Endothelial cell of umbilical vein (primary cell): ENCODE results near the gene VEGFC. TPM values are rescaled to one million over a fixed set of nuclear protein-coding genes. Genes with fewer than 3 reads are reported as not detected.

Source experiments
- BruUV-seq: library from RNA; stranded (reverse); fragments of 400-500 nt; replicated peaks from 2 replicates; lab custom pipeline; 2021; lab: Mats Ljungman, UMichigan
- CTCF ChIA-PET: fragments of 300-600, 350-600 bp; sonication (Branson Sonifier 250); formaldehyde crosslinking; loops from one replicate; lab custom pipeline; 2021; ENCODE audit warnings: antibody characterized with exemption, inconsistent platforms; lab: Charles Lee
- POLR2A ChIA-PET: fragments of 300-600, 350-600 bp; sonication (Branson Sonifier 250); formaldehyde crosslinking; loops from one replicate; lab custom pipeline; 2021; ENCODE audit warnings: antibody characterized with exemption, inconsistent platforms; lab: Charles Lee
- DNase-seq: peaks from one replicate; pipeline ENCODE4 v3.0.0-alpha.2; 2011; ENCODE audit warnings: low read depth, low spot score
- FAIRE-seq: peaks from 2 replicates; lab custom pipeline; 2011; peaks lifted over from hg19 to GRCh38; lab: Jason Lieb, UNC
- H2AFZ ChIP-seq: 2 replicates; pipeline ENCODE4 v1.6.0; 2012; ENCODE audit warnings: low read depth, low read length, control low read depth, inconsistent platforms
- H3K27ac ChIP-seq: 2 replicates; pipeline ENCODE4 v1.5.1; 2011; ENCODE audit warnings: low read depth, mild to moderate bottlenecking, control low read depth, low read length, moderate library complexity; ENCODE audit not compliant: insufficient read depth
- H3K27me3 ChIP-seq, 2 experiments: 2 replicates each; pipeline versions ENCODE4 v1.6.0 to v1.6.1; 2011; ENCODE audit warnings: low read length in 2 of 2, mixed read lengths in 1 of 2; ENCODE audit not compliant: control insufficient read depth in 2 of 2, insufficient read depth in 2 of 2
- H3K36me3 ChIP-seq, 2 experiments: 2 replicates in 1 of 2; 3 replicates in 1 of 2; pipeline ENCODE4 v1.5.1; 2011; ENCODE audit warnings: low read length in 2 of 2, mild to moderate bottlenecking in 1 of 2, moderate library complexity in 1 of 2; ENCODE audit not compliant: control insufficient read depth in 2 of 2, insufficient read depth in 2 of 2; ENCODE audit errors: extremely low read depth in 1 of 2
- H3K4me1 ChIP-seq: 3 replicates; pipeline ENCODE4 v1.5.1; 2011; ENCODE audit warnings: mild to moderate bottlenecking, low read length; ENCODE audit not compliant: control insufficient read depth, insufficient read depth; ENCODE audit errors: extremely low read depth
- H3K4me2 ChIP-seq: 2 replicates; pipeline ENCODE4 v1.6.1; 2011; ENCODE audit warnings: low read length, control low read depth, mixed read lengths; ENCODE audit not compliant: insufficient read depth
- H3K4me3 ChIP-seq, 3 experiments: fragments of 200-600 bp in 1 of 3; sonication (generic), shearing (Covaris generic) in 1 of 3; replicated peaks in 1 of 3; 2 replicates each; pipeline ENCODE4 v1.5.1; 2011 to 2016; ENCODE audit warnings: control low read depth in 3 of 3, low read length in 3 of 3, mild to moderate bottlenecking in 2 of 3, inconsistent platforms in 1 of 3, low read depth in 1 of 3, moderate library complexity in 1 of 3; ENCODE audit not compliant: insufficient read depth in 1 of 3
- H3K79me2 ChIP-seq: 2 replicates; pipeline ENCODE4 v1.6.0; 2012; ENCODE audit warnings: low read length, inconsistent platforms; ENCODE audit not compliant: control insufficient read depth, insufficient read depth
- H3K9ac ChIP-seq: replicated peaks from 2 replicates; pipeline ENCODE3; 2011; ENCODE audit warnings: low read length, control low read depth; ENCODE audit not compliant: insufficient read depth; ENCODE audit errors: extremely low read depth
- H3K9me1 ChIP-seq: replicated peaks from 3 replicates; pipeline ENCODE4 v1.6.0; 2011; ENCODE audit warnings: mild to moderate bottlenecking, low read length; ENCODE audit not compliant: control insufficient read depth, insufficient read depth; ENCODE audit errors: extremely low read depth
- H3K9me3 ChIP-seq: replicated peaks from 2 replicates; pipeline ENCODE4 v1.5.1; 2012; ENCODE audit warnings: low read length, inconsistent platforms; ENCODE audit not compliant: control insufficient read depth, insufficient read depth
- H4K20me1 ChIP-seq: replicated peaks from 2 replicates; pipeline ENCODE3; 2011; ENCODE audit warnings: mild to moderate bottlenecking, low read length; ENCODE audit not compliant: control insufficient read depth, insufficient read depth; ENCODE audit errors: extremely low read depth
- EZH2 ChIP-seq: IDR thresholded peaks from 2 replicates; pipeline ENCODE4 v1.6.1; 2012; ENCODE audit warnings: borderline replicate concordance, low read depth, mild to moderate bottlenecking, moderate library complexity, low read length, inconsistent platforms; ENCODE audit not compliant: severe bottlenecking
- FOS ChIP-seq: IDR thresholded peaks from 2 replicates; pipeline ENCODE4 v1.6.1; 2011; ENCODE audit warnings: mild to moderate bottlenecking, low read length, moderate library complexity, borderline replicate concordance; ENCODE audit not compliant: insufficient read depth
- GATA2 ChIP-seq: IDR thresholded peaks from 2 replicates; pipeline ENCODE4 v1.7.0; 2011; ENCODE audit warnings: low read depth, mild to moderate bottlenecking, moderate library complexity, mixed read lengths, low read length; ENCODE audit not compliant: insufficient read length, insufficient read depth
- JUN ChIP-seq: IDR thresholded peaks from 2 replicates; pipeline ENCODE4 v1.6.1; 2011; ENCODE audit warnings: borderline replicate concordance, low read depth; ENCODE audit not compliant: insufficient read length, insufficient read depth
- MYC ChIP-seq: IDR thresholded peaks from one replicate; pipeline ENCODE4 v1.6.1; 2011; ENCODE audit warnings: mild to moderate bottlenecking, low read depth, low read length
- POLR2A ChIP-seq: IDR thresholded peaks from 2 replicates; pipeline ENCODE4 v1.6.1; 2012; ENCODE audit warnings: low read depth, mild to moderate bottlenecking, control low read depth, low read length
- POLR2AphosphoS5 ChIP-seq: IDR thresholded peaks from 2 replicates; pipeline ENCODE4 v1.6.1; 2012; ENCODE audit warnings: low read depth, mild to moderate bottlenecking, control low read depth, low read length, moderate library complexity; ENCODE audit not compliant: insufficient read depth
- dilution Hi-C: fragments of 300-500 bp; cut with MboI; formaldehyde crosslinking; loops from one replicate; pipeline ENCODE4 v1.15.0; 2019; ENCODE audit warnings: low sequenced_read_pairs; ENCODE audit not compliant: extremely low pct_ligation_motif_present
- intact Hi-C: fragments of 100-400 bp; cut with micrococcal nuclease; formaldehyde crosslinking; loops from one replicate; pipeline ENCODE4 v1.10.0; 2022
- polyA plus RNA-seq, 4 experiments: library from polyadenylated mRNA; depleted of rRNA in 3 of 4; stranded (reverse) in 3 of 4; unstranded in 1 of 4; fragments of >200 nt; gene quantifications; 2 replicates each; pipeline versions ENCODE4 v1.2.1 to v1.2.3, GENCODE V29; 2011 to 2012; ENCODE audit warnings: missing spikeins in 1 of 4
- total RNA-seq: library from RNA; stranded (reverse); gene quantifications from 2 replicates; pipeline ENCODE4 v1.2.3, GENCODE V29; 2021
- TF ChIP-seq, protein P1 (sequence below): IDR thresholded peaks from 2 replicates; pipeline ENCODE4 v1.6.1; 2011; ENCODE audit not compliant: insufficient read depth, insufficient read length
- TF ChIP-seq, protein P2 (sequence below), 2 donors: IDR thresholded peaks; 1 replicate in 1 of 2; 2 replicates in 1 of 2; pipeline ENCODE4 v1.5.1; 2011; ENCODE audit warnings: low read length in 2 of 2, mild to moderate bottlenecking in 2 of 2, moderate library complexity in 2 of 2, control low read depth in 1 of 2, inconsistent platforms in 1 of 2, low read depth in 1 of 2; ENCODE audit not compliant: insufficient read depth in 1 of 2; ENCODE audit errors: extremely low read depth in 1 of 2

The VEGFC gene
- total and polyA plus RNA-seq, 2 donors (not counting 3 experiments of a cell fraction or from before 2014, with no cell fraction given): 20.4 to 34.9 TPM

DNA sequence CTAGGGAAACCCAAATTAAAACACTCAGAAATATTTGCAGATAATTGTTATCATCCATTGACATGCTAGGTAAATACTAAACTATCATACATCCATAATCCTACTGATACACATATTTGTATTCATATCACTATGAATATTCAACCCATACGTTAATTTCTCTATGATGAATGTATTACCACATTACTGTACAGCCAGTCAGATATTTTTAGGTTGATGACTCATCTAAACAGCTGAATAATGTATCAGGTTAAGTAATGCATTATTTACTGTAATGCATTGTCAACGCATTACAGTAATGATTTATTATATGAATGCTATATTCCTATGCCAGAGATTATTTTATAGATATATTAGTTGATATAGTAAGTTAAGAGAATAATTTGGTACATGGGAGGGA, 37.1 kb downstream of the VEGFC start:
- Histone ChIP-seq H3K27me3 (no peaks in the 10 kb centered on the region), H3K79me2 (peaks cover 99% of the 10 kb centered on the region), H2AFZ (no peak overlapping the region), H3K9me1 (no peaks in the 10 kb centered on the region), H3K4me1 (peaks cover 11% of the 10 kb centered on the region), H3K4me3 (no peak overlapping the region), H3K27ac (no peak overlapping the region), H3K9me3 (no peaks in the 10 kb centered on the region), H4K20me1 (peaks cover 16% of the 10 kb centered on the region), H3K9ac (no peak overlapping the region), H3K36me3 (no peaks in the 10 kb centered on the region), H3K4me2 (no peak overlapping the region)
- no peak for FAIRE-seq
- CTCF ChIA-PET: interaction anchor here (0.9 to 1.9 kb wide), 3 partner anchors 12 to 292 kb away, joined by 3 to 9 read pairs (median 3); no protein-coding TSS in a partner anchor
- POLR2A ChIA-PET: no interaction called here
- intact Hi-C loops: loop anchor here (1.0 kb wide), 1 partner anchor 9 kb away; no protein-coding TSS in a partner anchor
- dilution Hi-C loops: no loop called here
- BruUV-seq: no TSS peak
- TF ChIP-seq, protein P1, sequence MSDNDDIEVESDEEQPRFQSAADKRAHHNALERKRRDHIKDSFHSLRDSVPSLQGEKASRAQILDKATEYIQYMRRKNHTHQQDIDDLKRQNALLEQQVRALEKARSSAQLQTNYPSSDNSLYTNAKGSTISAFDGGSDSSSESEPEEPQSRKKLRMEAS: no peak
- peak; percentile 52 for TF ChIP-seq FOS
- TF ChIP-seq POLR2A: no peak
- peak; percentile 31 for TF ChIP-seq JUN
- TF ChIP-seq MYC: no peak
- TF ChIP-seq GATA2: no peak
- no peak for DNase-seq

DNA sequence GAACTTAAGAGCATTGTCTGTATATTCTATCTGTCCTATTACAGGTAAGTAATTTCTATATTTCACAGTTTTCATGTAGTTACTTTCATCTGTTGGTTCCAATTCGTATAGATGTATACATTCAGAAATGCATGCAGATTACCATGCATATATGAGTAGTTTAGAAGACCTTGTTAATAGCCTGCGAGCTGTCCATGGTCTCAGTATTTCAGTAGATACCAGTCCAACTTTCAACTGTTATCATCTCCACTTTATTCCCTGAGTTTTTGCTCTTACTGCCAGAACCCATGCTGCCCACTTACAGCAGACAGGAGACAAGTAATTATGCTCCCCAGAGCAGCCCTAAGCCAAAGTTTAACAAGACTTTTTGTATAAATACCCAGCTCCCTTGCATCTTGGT, 37.7 kb downstream of the VEGFC start:
- dilution Hi-C loops (no loop called here), intact Hi-C loops (no loop called here)
- H3K27me3 ChIP-seq: no peaks in the 10 kb centered on the region
- H3K9me3 ChIP-seq: no peaks in the 10 kb centered on the region
- no peak for FAIRE-seq
- no peak overlapping the region for H3K27ac ChIP-seq
- TF ChIP-seq JUN (no peak), MYC (no peak), EZH2 (no peak), FOS (no peak), POLR2A (no peak), POLR2AphosphoS5 (no peak), GATA2 (no peak)
- TF ChIP-seq, protein P1: no peak
- TF ChIP-seq, protein P2, sequence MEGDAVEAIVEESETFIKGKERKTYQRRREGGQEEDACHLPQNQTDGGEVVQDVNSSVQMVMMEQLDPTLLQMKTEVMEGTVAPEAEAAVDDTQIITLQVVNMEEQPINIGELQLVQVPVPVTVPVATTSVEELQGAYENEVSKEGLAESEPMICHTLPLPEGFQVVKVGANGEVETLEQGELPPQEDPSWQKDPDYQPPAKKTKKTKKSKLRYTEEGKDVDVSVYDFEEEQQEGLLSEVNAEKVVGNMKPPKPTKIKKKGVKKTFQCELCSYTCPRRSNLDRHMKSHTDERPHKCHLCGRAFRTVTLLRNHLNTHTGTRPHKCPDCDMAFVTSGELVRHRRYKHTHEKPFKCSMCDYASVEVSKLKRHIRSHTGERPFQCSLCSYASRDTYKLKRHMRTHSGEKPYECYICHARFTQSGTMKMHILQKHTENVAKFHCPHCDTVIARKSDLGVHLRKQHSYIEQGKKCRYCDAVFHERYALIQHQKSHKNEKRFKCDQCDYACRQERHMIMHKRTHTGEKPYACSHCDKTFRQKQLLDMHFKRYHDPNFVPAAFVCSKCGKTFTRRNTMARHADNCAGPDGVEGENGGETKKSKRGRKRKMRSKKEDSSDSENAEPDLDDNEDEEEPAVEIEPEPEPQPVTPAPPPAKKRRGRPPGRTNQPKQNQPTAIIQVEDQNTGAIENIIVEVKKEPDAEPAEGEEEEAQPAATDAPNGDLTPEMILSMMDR (IDR thresholded peaks at IDR 0.05; ENCODE audit: extremely low read depth in 1 of 2, insufficient read depth in 1 of 2, low read depth in 1 of 2, low read length in 2 of 2): no peak
- no peaks in the 10 kb centered on the region for H3K36me3 ChIP-seq
- H3K4me2 ChIP-seq: no peak overlapping the region
- H3K4me3 ChIP-seq: no peak overlapping the region
- no peaks in the 10 kb centered on the region for H3K9me1 ChIP-seq
- POLR2A ChIA-PET: no interaction called here
- no TSS peak for BruUV-seq
- H3K4me1 ChIP-seq: peaks cover 11% of the 10 kb centered on the region
- no peak overlapping the region for H2AFZ ChIP-seq
- H3K9ac ChIP-seq: no peak overlapping the region
- H3K79me2 ChIP-seq: peaks cover 99% of the 10 kb centered on the region
- CTCF ChIA-PET: interaction anchor here (1.0 to 1.9 kb wide), 3 partner anchors 23 to 292 kb away, joined by 3 to 9 read pairs (median 3); no protein-coding TSS in a partner anchor
- peaks cover 16% of the 10 kb centered on the region for H4K20me1 ChIP-seq
- DNase-seq: no peak
